CD4-positive, alpha-beta T cell treated with Interleukin-6 for 4 hours (primary cell): ENCODE data around the gene ANGPT4.
A peak's percentile ranks its signal among the peaks of the same experiment; 100 is the strongest.
"Not testable (repeated sequence)": the region's sequence is repeated elsewhere in the genome, so short reads cannot be mapped to it uniquely, and the experiment has no call there.

ENCODE experiments used
- DNase-seq: peaks from one replicate; pipeline ENCODE4 v3.0.0-alpha.2; 2020; ENCODE audit warnings: mixed read lengths

The ANGPT4 gene

DNA sequence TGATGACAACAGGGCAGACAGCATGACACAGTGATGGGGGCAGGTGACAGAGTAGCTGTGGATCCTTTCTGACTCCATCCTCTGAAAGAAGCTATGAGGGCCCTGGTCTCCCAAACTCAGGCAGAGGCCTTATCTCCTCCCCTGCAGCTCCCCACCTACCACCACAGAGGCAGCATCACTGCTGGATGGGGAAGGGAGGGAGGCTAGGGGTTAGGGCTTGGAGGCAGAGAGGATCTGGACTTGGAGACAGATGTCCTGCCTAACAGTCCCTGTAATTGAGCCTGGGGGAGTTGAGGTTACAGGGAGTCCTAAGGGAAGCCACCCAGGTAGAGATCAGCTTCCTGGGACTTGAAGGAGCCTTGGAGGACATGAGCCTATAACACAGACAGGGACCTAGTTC lies 44.7 kb downstream of the ANGPT4 start:
- no peak for DNase-seq

DNA sequence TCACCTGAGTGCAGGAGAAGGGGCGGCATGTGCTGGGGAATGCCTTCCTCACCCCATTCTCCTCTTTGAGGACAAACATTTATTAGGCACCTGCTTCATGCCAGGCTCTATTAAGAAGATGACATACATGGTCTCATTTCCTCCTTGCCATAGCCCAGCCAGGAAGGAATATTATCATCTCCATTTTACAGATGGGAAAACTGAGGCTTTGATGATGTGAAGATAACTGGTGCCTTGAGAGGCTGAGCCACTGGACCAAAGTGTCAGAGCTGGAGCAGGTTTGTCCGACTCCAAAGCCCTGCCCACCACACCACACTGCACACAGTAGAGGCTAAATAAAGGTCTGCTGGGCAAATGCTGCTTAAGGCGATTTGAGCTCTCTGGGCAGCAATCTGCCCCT lies 45.4 kb downstream of the ANGPT4 start:
- DNase-seq: no peak

DNA sequence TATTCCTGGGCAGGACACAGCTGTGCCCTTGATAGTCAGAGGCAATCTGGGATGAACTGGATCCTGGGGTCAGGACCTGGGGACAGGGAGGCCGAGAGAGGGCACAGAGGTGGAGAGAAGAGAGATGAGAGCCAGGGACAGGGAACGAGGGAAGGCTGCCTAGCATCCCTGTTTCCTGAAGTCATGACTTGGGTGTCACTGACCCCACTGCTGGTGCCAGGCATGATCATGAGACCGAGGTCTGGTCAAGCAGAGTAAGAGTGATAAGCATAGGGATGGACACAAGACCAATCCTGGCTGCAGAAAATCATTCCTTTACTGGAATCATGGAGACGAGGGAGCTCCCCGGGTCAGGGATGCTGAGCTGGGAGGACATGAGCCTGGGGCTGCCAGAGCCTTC lies 46.5 kb downstream of the ANGPT4 start:
- DNase-seq: no peak

DNA sequence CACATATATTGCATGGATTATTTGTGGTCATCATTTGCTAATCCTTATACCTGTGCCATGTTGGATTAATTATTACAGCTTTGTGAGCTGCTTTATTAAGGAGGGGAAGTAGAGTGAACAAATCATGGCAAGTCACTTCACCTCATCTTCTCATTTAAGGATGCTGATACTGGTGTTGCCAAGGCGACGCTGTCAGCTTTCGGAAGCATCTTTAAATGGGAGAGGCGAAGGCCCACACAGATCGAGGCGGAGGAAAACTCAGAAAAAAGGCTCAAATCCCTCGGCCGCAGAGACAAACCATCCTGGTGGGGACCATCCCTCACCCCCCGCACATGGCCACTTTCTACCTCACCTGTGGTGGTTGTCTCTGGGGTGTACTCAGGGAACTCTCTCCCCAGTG lies 47.9 kb downstream of the ANGPT4 start:
- DNase-seq: no peak

DNA sequence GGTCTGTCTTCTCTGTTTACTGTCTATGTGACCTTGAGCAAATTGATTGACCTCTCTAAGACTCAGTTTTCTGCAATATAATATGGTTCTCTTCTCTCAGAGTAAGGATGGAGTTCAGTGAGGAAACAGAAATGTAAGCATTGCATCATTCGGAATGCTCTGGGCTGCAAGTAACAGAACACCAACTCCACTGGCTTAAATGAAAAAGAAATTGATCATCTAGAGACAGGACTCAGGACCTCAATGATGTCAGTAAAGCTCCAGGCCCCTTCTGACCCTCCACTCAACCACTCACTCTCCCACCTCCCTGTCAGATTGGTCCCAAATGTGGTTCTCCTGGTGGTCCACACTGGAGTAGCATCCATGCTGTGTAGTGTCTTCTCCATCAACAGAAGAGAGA lies 50.7 kb downstream of the ANGPT4 start:
- no peak for DNase-seq

DNA sequence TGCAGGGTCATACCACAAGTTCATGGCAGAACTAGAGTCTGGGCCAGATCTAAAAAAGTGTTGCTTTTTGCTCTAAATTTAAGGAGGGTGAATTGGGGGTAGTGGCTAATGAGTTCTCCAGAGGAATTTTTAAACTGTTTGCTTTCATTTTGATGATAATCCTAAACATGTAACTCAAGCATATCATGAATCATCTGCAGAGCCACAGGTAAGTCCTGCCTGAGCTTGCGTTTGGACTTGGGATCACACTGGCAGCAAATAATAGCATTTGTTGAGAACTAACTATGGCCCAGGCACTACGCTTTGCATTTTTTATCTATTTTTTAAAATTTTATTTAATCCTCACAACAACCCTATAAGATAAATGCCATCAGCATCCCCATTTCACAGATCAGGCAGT lies 55.2 kb downstream of the ANGPT4 start:
- no peak for DNase-seq

DNA sequence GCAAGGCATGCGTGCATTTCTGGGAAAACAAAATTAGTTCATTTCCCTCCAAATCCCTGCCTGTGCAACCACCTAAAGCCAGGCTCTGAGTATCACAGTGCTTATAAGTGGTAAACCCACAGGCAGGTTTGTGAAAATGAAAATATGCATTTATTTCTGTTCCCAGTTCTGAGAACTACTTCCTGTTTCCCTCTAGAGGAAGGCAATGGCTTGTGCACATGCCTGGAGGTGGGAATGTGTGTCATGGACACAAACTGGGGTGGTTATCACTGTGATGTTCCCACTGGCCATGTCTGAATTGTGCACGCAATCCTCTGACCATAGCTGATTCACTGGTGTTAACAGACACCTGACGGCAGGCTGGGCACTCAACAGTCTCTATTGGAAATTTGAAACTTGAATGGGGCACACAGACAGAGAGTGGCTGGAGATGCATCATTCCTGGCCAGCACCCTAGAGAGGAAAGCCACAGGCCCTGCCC lies 56.3 kb downstream of the ANGPT4 start:
- no peak for DNase-seq

DNA sequence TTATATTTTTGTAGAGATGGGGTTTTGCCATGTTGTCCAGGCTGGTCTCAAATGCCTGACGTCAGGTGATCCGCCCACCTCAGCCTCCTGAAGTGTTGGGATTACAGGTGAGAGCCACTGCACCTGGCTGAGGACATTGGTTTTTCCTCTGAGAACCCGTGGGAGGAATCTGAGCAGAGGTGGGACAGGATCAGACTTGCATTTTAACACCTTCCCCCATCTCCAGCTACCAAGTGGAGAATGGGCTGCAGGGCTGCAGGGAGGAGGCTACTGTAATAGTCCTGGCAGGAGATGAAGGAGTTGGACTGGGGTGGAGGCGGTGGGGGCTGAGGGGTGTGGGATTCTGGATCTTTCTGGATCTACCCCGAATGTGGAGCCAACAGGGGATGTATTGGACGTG lies 58.1 kb downstream of the ANGPT4 start:
- DNase-seq: no peak

DNA sequence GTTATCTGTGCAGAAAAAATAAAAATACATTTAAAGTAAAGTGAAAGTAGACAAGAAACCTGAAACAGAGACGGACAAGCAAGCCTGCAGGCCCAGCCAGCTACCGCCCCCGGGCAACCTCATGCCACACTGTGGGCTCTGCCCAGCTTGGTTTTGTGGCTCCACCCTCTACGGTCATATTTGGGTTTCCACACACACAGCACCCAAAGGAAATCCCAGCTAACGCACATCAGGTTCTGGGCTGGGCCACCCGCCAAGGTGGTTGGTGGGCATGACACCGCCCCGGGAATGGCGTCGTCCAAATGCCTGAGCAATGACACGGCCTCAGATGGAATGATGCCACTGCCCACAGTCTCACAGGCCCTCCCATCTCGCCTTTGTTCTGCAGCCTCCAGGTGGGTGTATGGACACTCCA lies 59.8 kb downstream of the ANGPT4 start:
- peak; percentile 65 for DNase-seq

DNA sequence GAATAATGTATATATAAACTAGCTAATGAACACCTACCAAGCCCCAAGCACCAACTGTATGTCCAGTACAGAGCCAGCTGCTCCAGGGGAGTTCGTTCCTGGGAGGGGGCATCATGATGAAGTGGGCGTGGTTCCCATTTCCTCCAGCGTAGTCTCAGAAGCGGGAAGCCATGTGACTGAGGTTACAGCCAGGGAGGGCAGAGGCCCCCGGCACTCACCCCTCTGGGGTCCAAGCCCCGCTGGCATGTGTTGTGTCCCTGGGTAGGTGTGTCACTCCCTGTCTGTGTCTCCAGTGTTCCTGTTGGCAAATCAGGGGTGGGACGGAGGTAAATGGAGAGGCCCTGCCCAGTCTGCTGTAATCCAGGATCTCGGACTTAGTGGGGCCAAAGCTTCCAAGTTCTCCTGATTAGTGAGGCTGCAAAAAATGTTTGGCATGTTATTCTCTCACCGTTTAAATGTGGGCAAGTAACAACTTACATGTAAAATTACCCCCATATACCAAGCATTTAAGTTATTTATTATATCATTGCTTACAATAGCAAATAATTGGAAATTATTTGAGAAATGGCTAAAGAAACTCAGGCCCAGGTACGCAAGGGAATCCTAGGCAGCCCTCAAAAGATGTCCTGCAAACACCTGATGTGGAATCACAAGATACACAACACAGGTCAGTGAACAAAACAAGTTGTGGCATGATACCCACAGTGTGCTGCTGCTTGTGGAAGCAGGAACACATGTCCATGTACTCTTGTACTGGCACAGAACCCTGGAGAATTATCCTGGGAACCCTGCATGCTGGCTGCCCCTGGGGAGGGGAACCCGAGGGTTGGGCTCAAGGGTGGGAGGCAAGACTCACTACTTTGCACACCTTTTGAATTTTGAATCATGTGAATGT lies 60.4 kb downstream of the ANGPT4 start:
- DNase-seq: peak; percentile 23

DNA sequence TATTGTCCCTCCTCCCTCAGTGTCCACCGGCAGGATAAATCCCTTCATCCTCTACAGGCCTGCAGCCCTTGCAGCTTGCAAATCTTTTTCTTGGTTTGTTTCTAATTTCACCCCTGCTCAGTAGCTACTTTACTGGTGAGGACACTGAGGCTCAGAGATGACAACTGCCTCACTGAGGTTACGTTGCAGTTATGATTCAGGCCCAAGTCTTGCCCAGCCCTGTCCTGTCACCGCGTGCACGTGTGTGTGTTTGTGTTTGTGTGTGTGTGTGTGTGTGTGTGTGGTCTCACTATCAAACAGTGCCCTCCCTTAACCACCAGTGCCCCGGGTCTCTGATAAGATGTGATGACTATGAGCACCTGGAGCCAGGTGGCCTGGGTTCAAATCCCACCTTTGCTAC lies 61.5 kb downstream of the ANGPT4 start:
- DNase-seq: no peak

DNA sequence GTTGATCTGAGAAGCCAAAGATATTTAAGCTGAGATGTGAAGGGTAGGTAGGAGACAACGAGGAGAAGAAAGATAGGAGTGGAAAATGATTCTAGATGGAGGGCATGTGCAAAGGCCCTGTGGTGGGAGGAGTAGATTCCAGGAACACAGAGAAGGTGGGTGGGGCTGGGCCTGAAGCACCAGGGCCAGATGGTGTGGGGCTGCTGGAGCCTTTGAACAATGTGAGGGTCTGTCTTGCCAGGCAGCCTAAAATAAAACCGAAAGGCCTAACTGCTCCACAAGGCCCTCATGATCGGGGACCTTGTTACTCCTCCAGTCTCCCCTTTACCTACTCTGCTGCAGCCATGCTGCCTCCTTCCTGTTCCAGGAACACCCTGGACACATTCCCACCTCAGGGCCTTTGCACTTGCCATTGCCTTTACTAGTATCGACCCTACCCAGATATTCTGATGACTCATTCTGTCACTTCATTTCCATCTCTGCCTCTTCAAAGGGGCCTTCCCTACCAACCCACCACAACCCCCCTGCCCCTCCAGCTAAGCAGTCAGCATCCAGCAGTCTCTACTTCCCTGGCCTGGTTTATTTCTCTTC lies 62.6 kb downstream of the ANGPT4 start:
- DNase-seq: no peak

DNA sequence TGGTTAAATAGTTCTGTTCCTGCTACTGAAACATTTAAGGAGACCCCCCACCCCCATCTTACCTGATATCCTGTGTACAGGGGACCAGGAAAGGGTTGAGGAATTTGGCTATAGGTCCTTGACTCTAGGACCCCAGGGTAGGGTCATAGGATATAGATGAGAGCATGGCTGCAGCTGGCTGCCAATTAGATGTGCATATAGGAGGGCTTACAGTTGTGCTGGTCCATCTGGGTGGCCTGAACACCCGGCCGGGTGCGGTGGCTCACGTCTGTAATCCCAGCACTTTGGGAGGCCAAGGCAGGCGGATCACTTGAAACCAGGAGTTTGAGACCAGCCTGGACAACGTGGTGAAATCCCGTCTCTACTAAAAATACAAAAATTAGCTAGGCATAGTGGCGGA lies 67.4 kb downstream of the ANGPT4 start:
- DNase-seq: not testable (repeated sequence)

DNA sequence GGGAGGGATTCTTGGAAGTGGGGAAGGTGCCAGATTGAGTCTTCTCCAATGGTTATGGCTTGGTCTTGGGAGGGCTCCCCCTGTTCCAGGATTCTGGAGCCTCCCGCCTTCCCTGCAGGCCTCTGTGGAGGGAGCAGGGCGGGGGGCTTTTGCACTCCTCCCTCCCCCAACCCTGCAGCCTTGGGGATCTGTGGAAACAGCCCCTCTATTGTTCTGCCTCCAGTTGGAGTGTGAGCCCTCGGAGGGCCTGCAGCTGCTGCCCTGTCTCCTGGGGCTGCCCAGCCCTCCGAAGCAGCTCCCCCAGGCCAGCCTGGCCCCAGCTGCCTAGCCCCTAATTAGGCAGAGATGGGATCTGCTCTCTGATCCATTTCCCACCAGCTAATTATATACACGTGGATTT lies 67.9 kb downstream of the ANGPT4 start:
- no peak for DNase-seq

DNA sequence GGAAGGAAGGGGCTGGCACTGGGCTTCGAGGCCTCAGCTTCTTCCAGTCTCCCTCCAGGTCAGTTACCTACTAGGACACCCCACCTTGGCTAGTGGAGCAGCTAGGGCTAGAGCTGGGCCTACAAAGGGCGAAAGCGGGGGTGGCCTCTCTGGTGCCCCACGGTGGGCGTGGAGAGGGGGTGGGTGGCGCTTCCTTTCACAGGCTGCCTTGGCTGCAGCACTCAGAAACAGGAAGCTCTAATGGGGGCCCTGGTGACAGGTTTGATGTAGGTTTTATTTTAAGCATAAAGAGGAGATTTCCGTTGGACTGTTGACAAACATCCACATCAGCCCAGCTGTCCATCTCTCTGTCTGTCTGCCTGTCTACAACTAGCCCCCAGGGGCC lies 69.2 kb downstream of the ANGPT4 start:
- DNase-seq: peak; percentile 74

DNA sequence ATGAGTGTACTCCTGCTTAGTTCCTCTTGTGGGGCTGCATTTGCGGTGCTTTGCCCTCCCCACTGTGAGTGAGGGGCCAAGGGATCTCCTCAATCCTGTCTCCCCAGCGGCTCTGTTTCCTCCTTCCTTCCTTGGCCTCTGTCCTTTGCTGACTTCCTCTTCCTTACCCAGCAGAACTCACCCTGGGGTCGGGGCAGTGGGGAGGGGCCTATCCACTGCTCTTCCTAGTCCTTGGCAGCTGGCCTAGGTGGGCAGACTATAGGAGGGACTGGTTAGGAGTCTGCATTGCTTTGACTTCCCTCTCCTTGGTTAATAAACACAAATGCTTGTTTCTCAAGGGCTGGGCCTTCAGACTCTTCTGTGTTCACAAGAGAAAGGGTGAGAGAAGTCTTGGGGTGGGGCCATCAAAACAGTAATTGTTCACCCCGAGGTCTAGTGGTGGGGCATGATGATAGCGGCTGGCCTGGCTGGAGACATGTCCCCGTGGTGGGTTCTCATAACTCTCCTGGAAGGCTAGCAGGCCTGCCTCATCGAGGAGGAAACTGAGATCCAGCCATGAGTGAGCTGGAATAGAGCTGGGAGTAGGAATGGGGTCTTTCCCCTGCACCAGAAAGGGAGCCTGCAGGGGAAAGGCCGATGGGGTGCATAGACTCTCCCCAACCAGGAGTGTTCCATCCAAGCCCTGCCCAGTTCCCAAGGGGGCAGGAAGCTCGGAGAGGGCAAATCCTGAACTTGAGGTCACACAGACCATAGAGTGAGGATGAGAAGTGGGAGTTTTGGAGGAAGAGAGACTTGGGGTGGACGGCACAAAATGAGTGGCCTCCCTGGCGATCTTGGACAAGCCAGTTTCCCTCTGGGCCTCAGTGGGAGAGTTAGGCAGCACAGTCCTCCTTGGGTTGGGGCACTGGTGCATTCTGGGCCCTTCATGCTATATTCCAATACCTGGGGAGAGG lies 69.9 kb downstream of the ANGPT4 start:
- no peak for DNase-seq

DNA sequence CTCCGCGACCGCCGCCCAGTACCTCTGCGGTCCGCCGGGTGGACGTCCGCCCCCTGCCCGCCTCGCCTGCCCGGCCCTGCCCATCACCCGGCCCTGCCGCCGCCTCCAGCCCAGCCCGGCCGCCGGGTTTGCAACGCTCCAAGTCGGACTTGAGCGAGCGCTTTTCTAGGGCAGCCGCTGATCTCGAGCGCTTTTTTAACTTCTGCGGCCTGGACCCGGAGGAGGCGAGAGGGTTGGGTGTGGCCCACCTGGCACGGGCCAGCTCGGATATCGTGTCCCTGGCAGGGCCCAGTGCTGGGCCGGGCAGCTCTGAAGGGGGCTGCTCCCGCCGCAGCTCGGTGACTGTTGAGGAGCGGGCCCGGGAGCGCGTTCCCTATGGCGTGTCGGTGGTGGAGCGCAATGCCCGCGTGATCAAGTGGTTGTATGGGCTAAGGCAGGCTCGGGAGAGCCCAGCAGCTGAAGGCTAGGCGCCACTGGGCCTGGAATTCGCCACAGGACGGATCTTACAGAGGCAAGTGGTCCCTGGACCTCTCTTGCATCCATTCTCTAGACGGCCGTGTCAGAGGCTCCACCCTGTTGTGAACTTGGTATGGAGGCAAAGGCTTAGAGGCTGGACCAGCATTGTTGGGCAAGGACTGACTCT lies 70.8 kb downstream of the ANGPT4 start:
- DNase-seq: peak; percentile 19

DNA sequence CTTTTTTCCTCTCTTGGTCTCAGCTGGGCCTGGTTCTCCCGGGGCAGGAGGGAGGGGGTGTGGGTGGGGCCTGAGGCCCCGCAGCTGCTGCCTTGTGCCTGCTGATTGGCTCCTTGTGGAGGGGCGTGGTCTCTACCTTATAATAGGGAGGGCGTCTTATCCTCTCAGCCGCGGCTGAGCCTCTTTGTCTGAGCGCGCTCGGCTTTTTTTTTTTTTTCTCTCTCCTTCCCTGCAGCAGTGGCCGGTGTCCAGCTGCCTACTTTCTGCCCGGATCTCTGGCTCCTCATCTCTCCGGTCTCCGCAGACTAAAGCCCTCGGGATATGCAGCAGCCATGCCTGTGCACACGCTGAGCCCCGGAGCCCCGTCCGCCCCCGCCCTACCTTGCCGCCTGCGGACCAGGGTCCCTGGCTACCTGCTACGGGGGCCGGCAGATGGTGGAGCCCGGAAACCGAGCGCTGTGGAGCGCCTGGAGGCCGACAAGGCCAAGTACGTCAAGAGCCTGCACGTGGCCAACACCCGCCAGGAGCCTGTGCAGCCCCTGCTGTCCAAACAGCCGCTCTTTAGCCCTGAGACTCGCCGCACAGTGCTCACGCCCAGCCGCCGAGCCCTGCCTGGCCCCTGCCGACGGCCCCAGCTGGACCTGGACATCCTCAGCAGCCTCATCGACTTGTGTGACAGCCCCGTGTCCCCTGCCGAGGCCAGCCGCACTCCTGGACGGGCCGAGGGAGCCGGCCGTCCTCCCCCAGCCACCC lies 71.5 kb downstream of the ANGPT4 start:
- peak; percentile 96 for DNase-seq

DNA sequence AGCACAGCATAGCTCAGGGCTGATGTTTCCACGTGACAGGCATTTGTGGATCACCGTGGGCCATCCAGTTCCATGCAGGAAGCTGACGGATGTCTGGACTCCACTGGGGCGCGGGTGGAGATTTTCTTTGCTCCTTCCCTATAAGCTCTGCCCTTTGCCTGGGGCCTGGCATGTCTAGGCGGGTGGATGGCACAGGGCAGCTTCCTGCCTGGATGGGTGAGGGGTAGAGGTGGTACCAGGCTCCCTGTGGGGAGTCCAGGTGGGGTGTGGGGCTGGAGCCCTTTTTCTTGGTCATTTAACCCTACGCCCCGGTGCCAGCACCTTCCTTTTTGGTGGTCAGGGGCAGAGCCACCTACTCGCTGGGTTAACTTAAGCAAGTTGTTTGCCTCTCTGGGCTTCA lies 72.2 kb downstream of the ANGPT4 start:
- DNase-seq: no peak

DNA sequence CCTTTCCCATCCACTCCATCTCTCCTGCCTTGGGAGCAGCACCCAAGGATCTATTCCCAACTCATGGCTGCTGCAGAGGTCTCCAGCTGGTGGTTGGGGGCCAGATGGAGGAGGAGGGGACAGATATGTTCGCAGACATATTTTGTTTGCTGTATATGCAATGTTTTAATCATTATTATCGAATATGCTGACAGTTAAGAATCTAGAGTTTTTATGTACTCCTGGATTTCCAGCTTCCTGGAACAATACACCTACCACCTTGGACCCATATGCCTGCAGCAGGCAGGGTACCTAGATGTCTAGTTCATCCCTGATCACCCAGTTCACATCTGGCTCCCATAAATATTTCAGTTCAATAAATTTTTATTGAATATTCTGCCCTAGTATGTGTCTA lies 73.6 kb downstream of the ANGPT4 start:
- no peak for DNase-seq

DNA sequence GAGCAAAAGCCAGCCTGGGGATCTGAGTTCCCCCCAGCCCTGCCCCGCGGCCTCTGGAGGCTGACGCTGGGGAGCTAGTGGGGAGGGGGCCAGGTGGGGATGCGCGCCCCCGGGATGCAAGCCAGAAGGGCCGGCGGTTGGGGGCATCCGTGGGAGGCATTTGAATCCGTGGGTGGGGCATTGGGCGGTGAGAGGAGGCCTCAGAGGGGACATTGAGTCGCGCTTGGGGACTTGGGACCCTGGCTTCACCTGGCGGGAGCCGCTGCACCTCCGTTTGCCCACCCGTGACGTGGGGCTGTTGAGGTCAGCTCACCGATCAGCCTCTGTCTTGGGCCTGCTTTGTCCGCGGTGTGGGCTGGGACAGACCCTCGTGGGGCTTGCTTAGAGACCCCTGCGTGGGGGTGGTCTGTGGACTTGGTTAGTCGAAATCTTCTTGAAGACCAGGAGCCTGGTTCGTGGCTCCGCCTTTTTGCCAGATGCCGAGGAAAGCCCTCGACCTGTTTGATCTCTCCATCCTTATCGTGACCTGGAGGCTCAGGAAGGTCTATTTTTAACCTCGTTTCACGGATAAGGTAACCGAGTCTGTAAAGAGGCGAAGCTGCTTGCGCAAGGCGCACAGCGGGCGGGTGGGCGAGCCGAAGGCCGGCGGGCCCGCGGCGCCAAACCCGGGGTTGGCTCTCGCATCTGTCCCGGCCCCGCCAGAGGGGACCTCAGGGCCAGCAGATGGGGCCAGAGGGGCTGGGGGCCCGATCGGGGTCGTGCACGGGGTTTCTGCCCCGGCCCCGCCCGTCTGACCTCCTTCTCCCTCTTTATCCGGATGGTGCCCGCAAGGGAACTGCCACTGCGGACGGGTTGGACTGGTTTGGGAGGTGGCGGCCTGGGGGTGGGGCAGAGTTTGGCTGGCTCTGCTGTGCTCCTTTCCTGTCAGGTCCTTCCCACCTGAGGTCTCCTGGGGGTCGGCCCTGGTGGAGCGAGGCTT lies 74.3 kb downstream of the ANGPT4 start:
- no peak for DNase-seq
